Stimulated activated CD8-positive, alpha-beta memory T cell treated with anti-CD3 and anti-CD28 coated beads, Interleukin-12 subunit alpha, Interleukin-12 subunit beta, amount 100 ng/mL, for 1 hour (primary cell): ENCODE results near the gene MRO.
"Not testable (repeated sequence)": the region's sequence is repeated elsewhere in the genome, so short reads cannot be mapped to it uniquely, and the experiment has no call there.

ENCODE experiments used
- DNase-seq: peaks from one replicate; pipeline ENCODE4 v3.0.0-alpha.2; 2020; ENCODE audit warnings: low read depth

MRO gene

DNA sequence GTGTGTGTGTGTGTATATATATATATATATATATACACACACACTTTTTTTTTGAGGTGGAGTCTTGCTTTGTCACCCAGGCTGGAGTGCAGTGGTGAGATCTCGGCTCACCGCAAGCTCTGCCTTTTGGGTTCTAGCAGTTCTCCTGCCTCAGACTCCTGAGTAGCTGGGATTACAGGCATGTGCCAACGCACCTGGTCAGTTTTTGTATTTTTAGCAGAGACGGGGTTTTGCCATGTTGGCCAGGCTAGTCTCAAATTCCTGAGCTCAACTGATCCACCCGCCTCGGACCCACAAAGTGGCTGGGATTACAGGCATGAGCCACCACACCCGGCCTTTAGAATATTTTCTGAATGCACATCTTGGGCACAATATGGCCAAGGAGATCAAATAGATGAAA lies 13.7 kb upstream of the MRO start:
- not testable (repeated sequence) for DNase-seq

DNA sequence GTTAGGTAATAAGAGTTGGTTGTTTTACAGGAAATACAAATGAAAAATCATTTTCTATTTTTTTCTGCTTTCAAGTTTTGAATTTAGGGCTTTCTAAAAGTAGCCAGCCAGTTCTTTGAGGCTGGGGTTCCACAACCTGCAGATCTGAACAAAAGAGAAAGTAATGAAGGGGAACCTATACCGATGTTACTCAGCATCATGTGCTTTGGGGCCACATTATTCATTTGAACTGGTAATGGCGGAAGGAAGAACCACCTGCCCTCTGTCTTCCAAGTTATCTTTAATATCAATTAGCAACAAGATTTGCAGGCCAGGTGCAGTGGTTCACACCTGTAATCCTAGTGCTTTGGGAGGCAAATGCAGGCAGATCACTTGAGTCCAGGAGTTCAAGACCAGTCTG lies 12.9 kb upstream of the MRO start:
- no peak for DNase-seq

DNA sequence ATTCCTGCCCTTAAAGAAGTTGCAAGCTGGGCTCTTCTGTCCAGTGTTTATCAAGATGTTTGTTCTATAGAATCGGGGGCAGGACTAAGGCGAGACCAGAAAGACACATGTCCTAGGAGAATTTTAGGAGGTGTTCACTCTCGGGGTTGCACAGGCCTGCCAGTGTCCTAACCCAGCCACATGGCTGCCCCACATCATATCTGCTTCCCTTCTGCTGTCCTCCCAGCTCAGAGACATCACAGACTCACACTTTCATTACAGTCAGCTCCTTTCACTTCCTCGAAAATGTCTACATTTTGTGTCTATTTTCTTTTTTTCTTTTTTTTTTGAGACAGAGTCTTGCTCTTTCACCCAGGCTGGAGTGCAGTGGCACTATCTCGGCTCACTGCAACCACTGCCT lies 10.7 kb upstream of the MRO start:
- no peak for DNase-seq

DNA sequence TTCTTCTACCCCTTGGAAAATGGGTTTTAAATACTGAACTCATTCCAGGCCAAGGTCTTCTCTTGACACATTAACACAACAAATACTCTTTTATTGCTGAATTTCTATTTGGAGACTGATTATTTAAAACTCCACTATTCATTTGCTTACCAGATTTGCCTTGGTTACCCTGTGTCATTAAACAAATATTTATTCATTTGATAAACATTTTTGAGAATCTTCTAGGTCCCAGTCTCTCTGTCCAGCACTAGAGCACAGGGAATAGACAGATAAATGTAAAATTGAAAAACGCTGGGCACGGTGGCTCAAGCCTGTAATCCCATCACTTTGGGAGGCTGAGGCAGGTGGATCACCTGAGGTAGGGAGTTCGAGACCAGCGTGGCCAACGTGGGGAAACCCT lies 9.8 kb upstream of the MRO start:
- DNase-seq = no peak

DNA sequence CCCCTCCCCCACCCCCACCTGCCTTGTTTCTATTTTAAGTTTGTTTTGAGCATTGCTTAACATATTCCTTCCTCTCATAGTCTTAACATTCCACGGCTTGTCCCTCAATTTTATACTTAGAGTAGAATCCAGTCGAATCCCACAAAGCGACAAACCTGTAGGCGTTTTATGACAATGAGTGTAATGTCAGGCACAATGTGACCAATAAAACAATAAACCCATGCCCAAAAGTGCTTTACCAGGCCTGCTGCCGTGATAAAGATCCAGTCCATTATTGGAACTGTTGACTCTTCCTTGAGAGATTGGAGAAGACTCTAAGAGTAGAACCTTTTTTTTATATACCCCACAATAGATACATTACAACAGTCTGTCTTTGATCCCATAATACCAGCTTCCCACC lies 6.2 kb upstream of the MRO start:
- no peak for DNase-seq

DNA sequence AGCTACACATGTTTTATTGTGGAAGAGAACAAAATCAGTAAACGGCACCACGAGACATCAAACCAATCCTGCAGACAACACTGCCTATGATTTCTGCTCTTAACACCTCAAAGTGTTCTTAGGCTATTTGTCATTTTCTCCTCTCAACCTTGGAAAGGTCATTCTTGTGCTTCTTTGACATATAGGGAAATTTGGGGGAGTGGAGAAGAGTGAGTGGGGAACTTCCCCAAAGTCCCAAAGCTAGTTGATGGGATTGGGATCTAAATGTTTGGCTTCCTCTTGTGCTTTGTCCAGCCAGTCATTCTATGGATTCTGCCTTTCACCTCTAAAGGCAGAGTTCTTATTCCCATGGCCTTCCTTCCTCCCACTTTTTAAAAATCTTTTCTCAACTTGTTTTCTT lies 5.8 kb upstream of the MRO start:
- DNase-seq = no peak

DNA sequence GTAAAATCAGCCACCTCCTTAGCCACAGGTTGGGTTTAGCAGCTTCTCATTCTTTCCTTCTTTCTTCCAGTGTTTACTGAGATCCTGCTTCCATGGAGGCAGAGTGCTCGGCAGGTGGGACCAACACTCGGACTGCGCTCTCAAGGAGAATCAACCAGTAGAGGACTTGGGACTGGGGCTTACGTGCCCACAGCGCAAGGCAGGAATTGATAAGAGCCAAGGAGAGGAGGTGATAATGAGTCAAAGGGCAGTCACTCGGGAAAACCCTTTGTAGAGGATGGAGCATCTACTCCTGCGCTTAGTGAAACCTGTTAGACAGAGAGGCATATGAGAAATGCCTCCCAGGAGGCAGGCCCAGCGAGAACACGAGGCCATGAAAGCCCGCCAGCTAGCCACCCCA lies 2.9 kb upstream of the MRO start:
- no peak for DNase-seq

DNA sequence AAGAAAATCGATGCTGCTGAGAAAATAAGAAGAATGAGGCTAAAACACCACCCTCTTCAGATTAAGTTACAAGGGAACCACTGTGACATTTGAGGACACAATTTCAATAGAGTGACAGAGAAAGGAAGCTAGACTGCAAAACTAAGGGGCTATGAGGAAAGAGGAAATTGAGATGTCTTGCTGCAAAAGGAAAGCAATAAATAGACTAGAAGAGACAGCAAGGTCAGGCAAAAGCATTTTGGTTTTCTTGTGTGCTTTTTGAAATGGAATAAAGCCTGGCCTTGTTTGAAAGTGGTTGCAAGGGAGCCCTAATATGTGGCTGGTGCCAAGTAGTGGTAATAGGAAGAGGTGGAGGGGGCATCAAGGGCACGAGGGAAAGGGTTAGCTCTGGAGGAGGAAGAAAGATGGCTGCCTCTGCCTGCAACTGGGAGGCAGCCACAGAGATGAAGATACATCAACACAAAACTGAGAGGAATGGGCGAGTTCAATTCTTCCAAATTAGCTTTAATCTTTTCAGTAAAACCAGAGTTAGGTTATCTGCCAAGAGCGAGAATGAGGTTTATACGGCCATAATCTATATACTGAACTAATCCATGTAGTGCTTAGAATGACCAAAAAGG lies 1.2 kb upstream of the MRO start:
- no peak for DNase-seq

DNA sequence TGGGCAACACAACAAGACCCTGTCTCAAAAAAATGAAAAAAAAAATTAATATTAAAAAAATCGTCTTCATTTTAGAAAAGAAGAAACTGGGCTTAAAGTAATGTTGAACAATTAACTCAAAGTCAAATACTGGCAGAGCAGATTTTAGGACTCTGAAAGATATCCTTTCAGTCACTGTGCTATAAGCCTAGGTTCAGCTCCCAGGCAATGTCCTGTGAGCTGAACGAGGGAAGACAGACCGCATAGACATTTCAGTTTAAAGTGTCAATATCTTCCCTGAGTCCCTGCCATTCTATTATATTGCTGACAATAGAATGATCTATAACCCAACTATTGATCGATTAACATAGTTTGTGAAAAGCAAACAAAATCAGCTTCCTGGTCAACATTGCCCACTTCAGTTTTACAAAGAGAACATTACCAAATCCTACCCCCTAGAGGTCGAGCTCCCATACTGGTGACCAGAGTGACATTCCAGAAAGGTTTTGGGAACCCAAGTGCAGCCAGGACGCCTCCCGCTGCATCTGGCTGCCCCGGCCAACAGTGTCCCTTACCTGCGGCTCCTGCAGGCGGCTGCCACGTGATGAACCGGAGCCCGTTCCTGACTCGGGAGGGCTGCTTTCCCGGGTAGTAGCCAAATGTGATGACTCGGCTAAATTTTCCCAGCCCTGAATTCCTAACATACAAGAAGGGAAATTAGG lies 639 bp downstream of the MRO start:
- no peak for DNase-seq

DNA sequence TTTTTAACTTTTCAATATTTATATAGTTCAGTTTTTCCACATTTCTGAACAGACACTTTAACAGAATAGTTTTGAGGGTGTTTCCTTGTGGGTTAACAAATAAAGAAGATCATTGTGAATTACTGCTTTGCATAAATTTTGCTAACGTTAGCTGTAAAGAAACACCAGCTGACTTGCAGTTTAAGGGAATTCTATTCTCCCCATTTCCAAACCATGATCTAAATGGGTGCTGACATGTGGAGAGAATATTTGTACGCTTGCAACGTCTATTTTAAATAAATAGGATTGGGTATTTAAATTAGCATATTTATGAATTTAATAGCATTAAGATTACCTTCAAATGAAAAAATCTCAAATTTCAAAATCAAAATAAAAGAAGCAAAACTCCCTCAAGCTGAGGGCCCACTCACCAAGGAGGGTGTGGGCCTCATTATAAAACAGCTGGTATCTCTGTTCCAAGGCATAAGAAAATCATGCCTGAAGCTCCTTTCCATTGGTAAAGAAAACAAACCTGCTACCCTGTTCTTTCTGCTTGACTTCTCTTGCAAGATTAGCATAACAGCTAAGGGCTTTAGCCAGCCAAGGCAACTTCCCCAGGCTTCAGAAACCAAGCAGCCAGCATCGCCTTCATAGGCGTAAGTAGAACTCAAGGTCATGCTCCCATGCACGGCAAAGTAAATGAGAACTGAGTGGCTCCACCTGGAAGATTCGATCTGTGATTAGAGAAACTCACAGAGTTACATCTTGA lies 3.2 kb downstream of the MRO start:
- DNase-seq = no peak

DNA sequence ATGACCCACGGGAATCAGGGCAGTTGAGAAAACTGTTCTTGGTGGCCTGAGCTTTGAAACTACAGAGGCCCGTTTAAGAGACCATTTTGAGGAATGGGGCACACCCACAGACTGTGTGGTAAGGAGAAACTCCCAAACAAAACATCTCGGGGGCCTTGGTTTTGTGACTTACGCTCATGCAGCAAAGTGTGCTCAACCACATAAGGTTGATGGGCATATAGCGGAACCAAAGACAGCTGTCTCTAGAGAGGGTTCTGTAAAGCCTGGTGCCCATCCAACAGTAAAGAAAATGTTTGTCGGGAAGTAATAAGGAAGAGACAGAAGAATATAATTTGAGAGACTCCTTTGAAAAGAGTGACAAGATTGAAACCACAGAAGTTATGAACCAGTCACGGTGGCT lies 5.4 kb downstream of the MRO start:
- DNase-seq = no peak

DNA sequence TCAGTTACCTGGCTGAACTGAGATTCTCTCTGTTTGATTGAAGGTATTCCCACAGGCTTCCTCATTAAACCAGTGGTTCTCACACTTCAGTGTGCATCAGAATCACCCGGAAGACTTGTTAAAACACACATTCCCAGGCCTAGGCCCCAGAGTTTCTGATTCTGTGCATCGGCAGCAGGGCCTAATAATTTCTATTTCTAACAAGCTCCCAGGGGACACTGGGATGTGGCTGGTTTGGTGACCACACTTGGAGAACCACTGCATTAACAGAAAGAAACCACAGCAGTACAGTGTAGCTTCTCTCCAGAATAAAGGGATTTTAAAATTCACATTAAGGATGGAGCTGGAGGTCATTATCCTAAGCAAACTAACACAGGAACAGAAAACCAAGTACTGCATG lies 6.5 kb downstream of the MRO start:
- no peak for DNase-seq

DNA sequence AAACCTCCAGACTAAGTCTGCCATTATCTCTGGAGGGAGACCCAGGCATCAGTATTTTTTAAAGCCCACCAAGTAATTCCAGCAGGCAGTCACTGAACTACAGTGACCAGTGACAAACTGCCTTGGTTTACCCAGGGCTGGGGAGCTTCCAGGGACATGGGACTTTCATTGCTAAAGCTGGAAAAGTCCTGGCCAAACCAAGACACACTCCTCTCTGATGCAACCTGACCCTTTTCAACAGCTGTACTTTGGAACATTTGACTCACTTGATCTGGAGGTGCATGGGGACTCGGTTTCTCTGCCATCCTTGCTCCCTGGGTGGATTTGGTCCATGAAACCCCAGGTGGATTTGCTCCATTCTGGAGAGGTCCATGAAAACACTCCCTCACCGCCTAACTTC lies 7.0 kb downstream of the MRO start:
- no peak for DNase-seq

DNA sequence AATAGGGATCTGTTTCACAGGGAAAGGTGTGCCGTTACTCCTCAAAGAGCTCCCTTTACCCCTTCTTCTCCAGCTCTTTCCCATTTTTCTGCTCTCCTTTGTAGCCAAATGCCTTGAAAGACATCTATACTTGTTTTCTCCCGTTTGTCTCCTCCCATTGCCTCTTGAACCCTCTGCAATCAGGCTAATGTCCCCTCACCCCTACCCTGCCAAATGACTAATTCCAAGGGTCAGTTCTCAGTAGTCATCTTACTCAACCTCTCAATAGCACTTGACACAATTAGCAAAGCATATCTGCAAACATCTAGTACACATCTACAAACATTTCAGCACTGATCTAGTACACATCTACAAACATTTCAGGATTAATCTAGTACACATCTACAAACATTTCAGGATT lies 12.6 kb downstream of the MRO start:
- DNase-seq = no peak

DNA sequence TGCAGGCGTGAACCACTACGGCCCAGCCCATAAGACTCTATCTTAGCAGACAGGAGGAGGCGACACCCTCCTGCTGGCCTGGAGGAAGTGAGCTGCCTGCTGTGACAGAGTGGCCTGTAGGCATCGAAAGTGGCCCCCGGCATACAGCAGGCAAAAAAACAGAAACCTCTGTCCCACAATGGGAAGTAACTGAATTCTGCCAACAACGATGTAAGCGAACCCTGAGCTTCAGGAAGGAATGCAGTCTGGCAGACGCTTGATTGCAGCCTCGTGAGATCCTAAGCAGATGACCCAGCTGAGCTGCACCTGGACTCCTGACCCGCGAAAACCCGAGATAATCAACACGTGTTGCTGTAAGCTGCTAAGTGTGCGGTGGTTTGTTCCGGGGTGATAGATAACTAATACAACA lies 13.6 kb downstream of the MRO start:
- no peak for DNase-seq

DNA sequence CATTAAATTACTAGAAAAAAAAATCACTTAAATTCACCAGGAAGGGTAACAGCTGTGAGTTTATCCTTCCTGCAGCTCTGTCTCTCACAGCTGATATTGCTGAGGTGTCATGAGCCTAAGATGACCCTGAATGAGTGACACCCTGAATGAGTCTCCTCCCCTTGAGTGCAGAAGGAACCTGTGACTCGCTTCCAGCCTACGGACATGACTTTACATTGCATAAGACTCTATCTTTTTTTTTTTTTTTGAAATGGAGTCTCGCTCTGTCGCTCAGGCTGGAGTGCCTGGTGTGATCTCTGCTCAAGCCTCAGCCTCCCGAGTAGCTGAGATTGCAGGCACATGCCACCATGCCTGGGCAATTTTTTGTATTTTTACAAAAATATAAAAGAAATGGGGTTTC lies 14.1 kb downstream of the MRO start:
- no peak for DNase-seq

DNA sequence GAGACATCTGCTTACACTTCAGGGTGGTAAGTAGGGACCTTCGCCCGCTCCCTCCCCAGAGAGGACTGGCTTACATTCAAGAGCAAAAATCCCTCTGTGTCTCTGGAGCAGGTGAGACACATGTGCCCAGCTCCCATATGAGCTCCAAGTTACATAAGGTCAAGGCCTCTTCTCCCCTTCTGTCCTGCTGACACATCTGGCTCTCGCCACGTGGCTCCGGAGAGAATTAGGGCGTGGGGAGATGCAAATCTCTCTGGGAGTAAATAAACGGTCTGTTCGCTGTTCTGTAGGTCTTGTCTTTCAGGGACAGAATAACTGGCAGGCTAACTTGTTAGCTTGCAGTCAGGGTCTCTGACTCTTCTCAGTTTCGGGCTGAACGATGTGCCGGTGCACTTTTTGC lies 16.2 kb downstream of the MRO start:
- DNase-seq = no peak

DNA sequence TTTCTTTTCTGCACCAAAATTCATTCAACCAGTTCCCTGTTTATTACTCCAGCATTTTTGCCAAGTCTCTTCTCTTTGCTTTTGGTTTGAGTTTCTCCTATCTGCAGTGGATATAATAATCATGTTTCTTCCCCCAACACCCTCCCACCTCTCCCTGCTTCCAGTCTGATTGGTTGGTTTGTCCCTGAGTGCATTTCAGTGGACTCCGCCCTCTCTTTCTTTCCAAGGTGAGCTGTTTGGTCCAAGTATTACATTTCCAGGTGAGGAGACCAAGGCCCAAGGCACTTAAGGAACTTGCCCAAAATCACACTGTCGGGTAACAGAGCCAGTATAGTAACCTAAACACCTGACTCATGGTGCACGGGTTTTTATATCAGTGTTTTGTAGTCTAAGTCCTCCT lies 17.7 kb downstream of the MRO start:
- no peak for DNase-seq

DNA sequence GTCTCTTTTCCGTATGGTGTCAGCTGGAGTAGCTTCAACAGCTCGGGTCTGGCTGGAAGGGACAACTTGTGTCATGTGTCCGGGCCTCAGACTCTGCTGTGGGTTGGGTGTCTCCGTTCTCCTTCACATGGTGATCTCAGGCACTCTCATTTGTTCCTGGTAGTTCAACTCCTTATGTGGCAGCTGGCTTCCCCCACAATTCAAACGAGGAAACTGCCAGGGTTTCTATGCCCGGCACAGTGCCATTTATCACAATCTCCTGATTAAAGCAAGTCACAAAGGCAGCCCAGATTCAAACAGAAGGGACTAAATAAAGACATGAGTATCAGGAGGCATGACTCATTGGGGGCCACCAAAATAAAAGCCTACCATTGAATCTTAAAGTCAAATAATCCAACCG lies 22.7 kb downstream of the MRO start:
- no peak for DNase-seq

DNA sequence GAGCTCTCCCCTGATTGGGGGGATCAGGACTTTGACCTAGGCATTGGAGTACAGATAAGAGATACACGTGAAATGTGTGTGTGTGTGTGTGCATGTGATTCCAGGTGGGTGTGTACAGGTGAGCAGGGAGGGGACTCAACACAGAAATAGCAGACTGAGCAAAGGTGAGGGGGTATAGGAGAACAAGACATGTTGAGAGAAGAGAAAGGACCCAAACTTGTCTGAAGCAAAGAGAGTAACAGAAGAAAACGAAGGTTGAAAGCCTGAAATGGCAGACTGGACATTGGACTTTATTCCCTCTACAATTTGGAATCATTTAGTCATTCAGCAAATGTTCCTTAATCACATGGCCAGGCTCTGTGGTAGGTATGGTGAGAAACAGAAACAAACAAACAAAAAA lies 23.3 kb downstream of the MRO start:
- DNase-seq = no peak

DNA sequence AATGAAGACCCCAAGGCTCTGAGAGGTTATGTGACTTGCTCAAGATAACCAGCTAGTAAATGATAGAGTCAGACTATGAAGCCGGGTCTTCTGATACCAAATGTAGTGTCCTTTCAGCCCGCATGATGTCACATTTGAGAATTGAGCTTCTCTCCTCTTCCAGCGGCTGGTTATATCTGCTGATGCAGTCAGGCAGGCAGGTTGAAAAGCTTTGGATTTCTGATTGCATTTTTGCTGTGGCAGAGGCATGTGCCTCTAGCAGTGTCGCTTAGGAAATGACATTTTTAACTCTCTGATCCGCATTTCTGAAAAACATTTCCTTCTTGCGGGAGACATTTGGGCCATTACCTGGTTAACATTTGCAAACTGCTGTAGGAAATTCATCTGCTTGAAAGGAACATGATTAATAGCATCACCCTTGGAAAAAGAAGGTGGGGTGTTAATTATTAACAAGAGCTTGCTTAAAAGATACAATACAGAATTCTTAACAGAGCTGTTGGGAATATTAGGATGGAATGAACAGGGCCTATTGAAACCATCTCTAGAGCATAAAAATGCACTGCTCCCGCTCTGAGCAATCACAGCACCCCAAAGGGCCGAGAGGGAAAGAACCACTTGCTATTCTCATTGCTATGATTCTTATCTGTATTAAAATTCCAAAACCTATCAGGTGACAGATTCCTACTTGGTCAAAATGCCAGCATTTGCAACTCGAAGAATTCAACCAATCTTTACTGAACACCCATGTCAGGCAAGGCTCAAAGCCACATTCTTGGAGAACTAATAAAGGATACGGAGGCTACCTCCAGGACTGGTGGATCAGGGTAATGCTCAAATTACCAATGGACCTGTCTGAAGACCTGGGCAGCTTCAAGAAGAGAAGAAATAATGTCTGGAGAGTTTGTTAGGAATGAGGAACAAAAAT lies 25.9 kb downstream of the MRO start:
- no peak for DNase-seq

DNA sequence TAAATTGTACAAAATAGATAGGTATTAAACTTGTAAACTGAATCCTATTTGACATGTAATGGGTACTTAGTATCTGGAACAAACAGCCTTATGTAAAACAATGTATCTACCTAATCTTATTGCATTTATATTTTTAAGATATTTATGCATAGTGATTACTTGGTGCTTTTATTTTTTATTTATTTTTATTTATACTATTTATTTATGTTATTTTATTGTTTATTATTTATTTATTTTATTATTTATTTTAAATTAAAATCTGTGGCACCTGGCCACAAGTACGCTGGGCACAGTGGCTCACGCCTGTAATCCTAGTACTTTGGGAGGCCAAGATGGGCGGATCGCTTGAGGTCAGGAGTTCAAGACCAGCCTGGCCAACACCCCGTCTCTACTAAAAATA lies 26.9 kb downstream of the MRO start:
- DNase-seq = no peak
